ENCODE data around the gene CIAO2B.
A peak's percentile ranks its signal among the peaks of the same experiment; 100 is the strongest.
"Not testable (repeated sequence)": the region's sequence is repeated elsewhere in the genome, so short reads cannot be mapped to it uniquely, and the experiment has no call there.

Gene CIAO2B

DNA sequence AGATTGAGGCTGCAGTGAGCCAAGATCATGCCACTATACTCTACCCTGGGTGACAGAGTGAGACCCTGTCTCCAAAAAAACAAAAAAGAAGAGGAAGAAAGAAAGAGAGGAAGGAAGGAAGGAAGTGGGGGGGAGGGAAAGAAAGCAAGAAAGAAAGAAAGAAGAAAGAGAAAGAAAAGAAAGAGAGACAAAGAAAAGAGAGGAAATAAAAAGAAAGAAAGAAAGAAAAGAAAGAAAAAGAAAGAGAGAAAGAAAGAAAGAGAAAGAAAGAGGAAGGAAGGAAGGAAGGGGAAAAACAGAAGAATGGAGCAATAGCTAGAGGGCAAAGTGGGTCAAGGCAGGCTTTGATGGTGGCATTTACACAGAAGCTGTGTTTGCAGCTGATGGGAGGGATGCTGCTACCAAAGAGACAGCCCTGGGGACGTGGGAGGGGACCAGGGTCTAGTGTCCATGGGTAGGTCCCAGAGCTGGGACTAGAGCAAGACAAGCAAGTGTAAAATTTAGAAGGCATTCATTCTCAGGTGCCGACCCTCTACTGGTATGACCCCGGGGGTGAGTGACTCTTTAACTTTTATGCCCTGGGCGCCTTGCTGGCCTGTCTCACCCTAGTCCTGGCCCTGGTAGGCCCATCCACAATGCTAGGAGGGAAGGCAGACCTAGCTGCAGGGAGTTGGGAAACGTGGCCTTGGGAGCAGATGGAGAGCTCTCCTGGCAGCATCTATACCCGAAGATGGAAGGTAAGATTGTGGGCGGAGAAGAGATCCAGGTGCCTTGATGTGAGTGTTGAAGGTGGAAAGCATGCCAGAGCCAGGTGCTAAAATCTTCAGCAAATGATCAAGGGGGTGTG lies 24.9 kb upstream of the CIAO2B start:
- no peaks in the 10 kb centered on the region for H3K9me3 ChIP-seq (ENCODE audit: insufficient read depth, low read depth, low read length)
- no peak overlapping the region for H3K4me2 ChIP-seq (ENCODE audit: low read depth, low read length, poor library complexity, severe bottlenecking)
- no peak overlapping the region for H3K9ac ChIP-seq (ENCODE audit: low read depth, low read length, poor library complexity, severe bottlenecking)
- H3K9me2 ChIP-seq (replicated peaks; ENCODE audit: low read depth, low read length), result no peaks in the 10 kb centered on the region
- no peaks in the 10 kb centered on the region for H3F3A ChIP-seq (ENCODE audit: low read depth)
- TF ChIP-seq EZH2phosphoT487 (IDR thresholded peaks at IDR 0.05; ENCODE audit: borderline replicate concordance), result no peak
- TF ChIP-seq, protein P1, sequence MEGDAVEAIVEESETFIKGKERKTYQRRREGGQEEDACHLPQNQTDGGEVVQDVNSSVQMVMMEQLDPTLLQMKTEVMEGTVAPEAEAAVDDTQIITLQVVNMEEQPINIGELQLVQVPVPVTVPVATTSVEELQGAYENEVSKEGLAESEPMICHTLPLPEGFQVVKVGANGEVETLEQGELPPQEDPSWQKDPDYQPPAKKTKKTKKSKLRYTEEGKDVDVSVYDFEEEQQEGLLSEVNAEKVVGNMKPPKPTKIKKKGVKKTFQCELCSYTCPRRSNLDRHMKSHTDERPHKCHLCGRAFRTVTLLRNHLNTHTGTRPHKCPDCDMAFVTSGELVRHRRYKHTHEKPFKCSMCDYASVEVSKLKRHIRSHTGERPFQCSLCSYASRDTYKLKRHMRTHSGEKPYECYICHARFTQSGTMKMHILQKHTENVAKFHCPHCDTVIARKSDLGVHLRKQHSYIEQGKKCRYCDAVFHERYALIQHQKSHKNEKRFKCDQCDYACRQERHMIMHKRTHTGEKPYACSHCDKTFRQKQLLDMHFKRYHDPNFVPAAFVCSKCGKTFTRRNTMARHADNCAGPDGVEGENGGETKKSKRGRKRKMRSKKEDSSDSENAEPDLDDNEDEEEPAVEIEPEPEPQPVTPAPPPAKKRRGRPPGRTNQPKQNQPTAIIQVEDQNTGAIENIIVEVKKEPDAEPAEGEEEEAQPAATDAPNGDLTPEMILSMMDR (conservative IDR thresholded peaks at IDR 0.05; ENCODE audit: low read length), result no peak
- no peaks in the 10 kb centered on the region for H3K27me3 ChIP-seq (ENCODE audit: insufficient read depth, low read length, poor library complexity, severe bottlenecking)
- peaks cover 16% of the 10 kb centered on the region for H3K4me1 ChIP-seq (ENCODE audit: insufficient read depth, low read length, poor library complexity, severe bottlenecking)
- H3K36me3 ChIP-seq (ENCODE audit: insufficient read depth, low read length), result no peaks in the 10 kb centered on the region
- no peak overlapping the region for H3K4me3 ChIP-seq (ENCODE audit: low read length, poor library complexity, severe bottlenecking)
- H2AFZ ChIP-seq (ENCODE audit: low read length), result no peak overlapping the region
- peaks cover 5% of the 10 kb centered on the region; the same call in 1 of the 2 replicates for H3K79me2 ChIP-seq (ENCODE audit: insufficient read depth, low read length)
- H4K20me1 ChIP-seq (ENCODE audit: insufficient read depth, low read length, poor library complexity, severe bottlenecking), result no peaks in the 10 kb centered on the region

DNA sequence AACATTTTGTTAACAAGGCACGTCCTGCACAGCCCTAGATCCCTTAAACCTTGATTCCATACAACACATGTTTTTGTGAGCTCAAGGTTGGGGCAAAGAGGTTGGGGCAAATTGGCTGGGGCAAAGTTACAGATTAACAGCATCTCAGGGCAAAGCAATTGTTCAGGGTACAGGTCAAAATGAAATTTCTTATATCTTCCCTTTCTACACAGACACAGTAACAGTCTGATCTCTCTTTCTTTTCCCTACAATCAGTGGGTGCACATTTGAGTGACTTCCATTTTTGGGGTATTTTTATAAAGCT lies 21.9 kb upstream of the CIAO2B start:
- not testable (repeated sequence) for H3K79me2 ChIP-seq (ENCODE audit: insufficient read depth, low read length); H2AFZ ChIP-seq (ENCODE audit: low read length); H3K9me3 ChIP-seq (ENCODE audit: insufficient read depth, low read depth, low read length); H3K9me2 ChIP-seq (replicated peaks; ENCODE audit: low read depth, low read length); H3F3A ChIP-seq (ENCODE audit: low read depth); H3K4me2 ChIP-seq (ENCODE audit: low read depth, low read length, poor library complexity, severe bottlenecking); H3K27me3 ChIP-seq (ENCODE audit: insufficient read depth, low read length, poor library complexity, severe bottlenecking); H4K20me1 ChIP-seq (ENCODE audit: insufficient read depth, low read length, poor library complexity, severe bottlenecking); H3K9ac ChIP-seq (ENCODE audit: low read depth, low read length, poor library complexity, severe bottlenecking); H3K4me1 ChIP-seq (ENCODE audit: insufficient read depth, low read length, poor library complexity, severe bottlenecking); H3K4me3 ChIP-seq (ENCODE audit: low read length, poor library complexity, severe bottlenecking); H3K36me3 ChIP-seq (ENCODE audit: insufficient read depth, low read length)

DNA sequence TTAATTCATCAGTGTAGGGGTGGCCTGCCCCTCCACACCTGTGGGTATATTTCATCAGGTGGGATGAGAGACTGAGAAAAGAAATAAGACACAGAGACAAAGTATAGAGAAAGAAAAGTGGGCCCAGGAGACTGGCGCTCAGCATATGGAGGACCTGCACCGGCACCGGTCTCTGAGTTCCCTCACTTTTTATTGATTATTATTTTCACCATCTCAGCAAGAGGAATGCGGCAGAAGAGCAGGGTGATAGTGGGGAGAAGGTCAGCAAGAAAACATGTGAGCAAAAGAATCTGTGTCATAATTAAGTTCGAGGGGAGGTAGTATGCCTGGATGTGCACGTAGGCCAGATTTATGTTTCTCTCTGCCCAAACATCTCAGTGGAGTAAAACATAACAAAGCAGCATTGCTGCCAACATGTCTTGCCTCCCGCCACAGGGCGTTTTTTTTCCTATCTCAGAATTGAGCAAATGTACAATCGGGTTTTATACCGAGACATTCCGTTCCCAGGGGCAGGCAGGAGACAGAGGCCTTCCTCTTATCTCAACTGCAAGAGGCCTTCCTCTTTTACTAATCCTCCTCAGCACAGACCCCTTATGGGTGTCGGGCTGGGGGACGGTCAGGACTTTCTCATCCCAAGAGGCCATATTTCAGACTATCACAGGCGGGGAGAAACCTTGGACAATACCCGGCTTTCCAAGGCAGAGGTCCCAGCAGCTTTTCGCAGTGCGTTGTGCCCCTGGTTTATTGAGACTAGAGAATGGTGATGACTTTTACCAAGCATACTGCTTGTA lies 21.4 kb upstream of the CIAO2B start:
- not testable (repeated sequence) for H3K9me3 ChIP-seq (ENCODE audit: insufficient read depth, low read depth, low read length); H3K4me1 ChIP-seq (ENCODE audit: insufficient read depth, low read length, poor library complexity, severe bottlenecking); H3K9ac ChIP-seq (ENCODE audit: low read depth, low read length, poor library complexity, severe bottlenecking)

DNA sequence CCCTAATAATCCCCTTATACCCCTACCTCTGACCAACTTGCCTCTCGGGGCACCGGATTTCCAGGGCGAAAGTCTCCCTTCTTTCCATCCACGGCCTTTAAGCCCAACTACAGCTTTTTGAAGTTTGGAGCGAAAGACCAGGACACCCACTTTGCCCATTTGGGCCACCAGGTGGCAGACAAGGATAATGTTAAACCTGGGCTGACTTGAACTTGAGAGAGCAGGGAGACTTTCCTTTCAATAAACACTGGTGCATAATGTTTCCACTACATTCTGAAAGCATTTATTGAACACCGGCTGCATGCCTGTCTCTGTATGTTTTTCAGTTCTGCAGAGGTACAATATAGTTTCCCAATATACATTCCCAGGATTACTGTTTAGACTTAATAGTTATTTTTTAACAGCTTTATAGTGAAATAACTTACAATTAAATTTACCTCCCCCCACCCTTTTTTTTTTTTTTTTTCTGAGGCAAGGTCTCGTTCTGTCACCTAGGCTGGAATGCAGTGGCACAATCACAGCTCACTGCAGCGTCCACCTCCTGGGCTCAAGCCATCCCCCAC lies 20.0 kb upstream of the CIAO2B start:
- no peaks in the 10 kb centered on the region for H3K9me3 ChIP-seq (ENCODE audit: insufficient read depth, low read depth, low read length)
- H3K36me3 ChIP-seq (ENCODE audit: insufficient read depth, low read length), result no peaks in the 10 kb centered on the region
- no peaks in the 10 kb centered on the region for H3K27me3 ChIP-seq (ENCODE audit: insufficient read depth, low read length, poor library complexity, severe bottlenecking)
- no peaks in the 10 kb centered on the region for H3F3A ChIP-seq (ENCODE audit: low read depth)
- no peak overlapping the region for H3K4me3 ChIP-seq (ENCODE audit: low read length, poor library complexity, severe bottlenecking)
- TF ChIP-seq, protein P1 (conservative IDR thresholded peaks at IDR 0.05; ENCODE audit: low read length), result peak; percentile 87
- TF ChIP-seq EZH2phosphoT487 (IDR thresholded peaks at IDR 0.05; ENCODE audit: borderline replicate concordance), result no peak
- no peaks in the 10 kb centered on the region for H4K20me1 ChIP-seq (ENCODE audit: insufficient read depth, low read length, poor library complexity, severe bottlenecking)
- no peaks in the 10 kb centered on the region for H3K79me2 ChIP-seq (ENCODE audit: insufficient read depth, low read length)
- no peaks in the 10 kb centered on the region for H3K4me1 ChIP-seq (ENCODE audit: insufficient read depth, low read length, poor library complexity, severe bottlenecking)
- no peak overlapping the region for H3K9ac ChIP-seq (ENCODE audit: low read depth, low read length, poor library complexity, severe bottlenecking)
- peak overlapping the region; percentile 63; the same call in 1 of the 2 replicates for H2AFZ ChIP-seq (ENCODE audit: low read length)
- no peak overlapping the region for H3K4me2 ChIP-seq (ENCODE audit: low read depth, low read length, poor library complexity, severe bottlenecking)
- H3K9me2 ChIP-seq (replicated peaks; ENCODE audit: low read depth, low read length), result no peaks in the 10 kb centered on the region

More for the DNA sequence above, 21.4 kb upstream of the CIAO2B start:
- not testable (repeated sequence) for H4K20me1 ChIP-seq (ENCODE audit: insufficient read depth, low read length, poor library complexity, severe bottlenecking); H3K79me2 ChIP-seq (ENCODE audit: insufficient read depth, low read length); H2AFZ ChIP-seq (ENCODE audit: low read length); H3K36me3 ChIP-seq (ENCODE audit: insufficient read depth, low read length); H3K9me2 ChIP-seq (replicated peaks; ENCODE audit: low read depth, low read length); H3K4me2 ChIP-seq (ENCODE audit: low read depth, low read length, poor library complexity, severe bottlenecking); H3K27me3 ChIP-seq (ENCODE audit: insufficient read depth, low read length, poor library complexity, severe bottlenecking); H3F3A ChIP-seq (ENCODE audit: low read depth); H3K4me3 ChIP-seq (ENCODE audit: low read length, poor library complexity, severe bottlenecking)
